ENCODE results near the gene PSMC3IP.
A peak's percentile ranks its signal among the peaks of the same experiment; 100 is the strongest.

The PSMC3IP gene

GRCh38 chr17:42537156-42537805 lies 40.2 kb downstream of the PSMC3IP start:
- DNase-seq, result no peak

DNA sequence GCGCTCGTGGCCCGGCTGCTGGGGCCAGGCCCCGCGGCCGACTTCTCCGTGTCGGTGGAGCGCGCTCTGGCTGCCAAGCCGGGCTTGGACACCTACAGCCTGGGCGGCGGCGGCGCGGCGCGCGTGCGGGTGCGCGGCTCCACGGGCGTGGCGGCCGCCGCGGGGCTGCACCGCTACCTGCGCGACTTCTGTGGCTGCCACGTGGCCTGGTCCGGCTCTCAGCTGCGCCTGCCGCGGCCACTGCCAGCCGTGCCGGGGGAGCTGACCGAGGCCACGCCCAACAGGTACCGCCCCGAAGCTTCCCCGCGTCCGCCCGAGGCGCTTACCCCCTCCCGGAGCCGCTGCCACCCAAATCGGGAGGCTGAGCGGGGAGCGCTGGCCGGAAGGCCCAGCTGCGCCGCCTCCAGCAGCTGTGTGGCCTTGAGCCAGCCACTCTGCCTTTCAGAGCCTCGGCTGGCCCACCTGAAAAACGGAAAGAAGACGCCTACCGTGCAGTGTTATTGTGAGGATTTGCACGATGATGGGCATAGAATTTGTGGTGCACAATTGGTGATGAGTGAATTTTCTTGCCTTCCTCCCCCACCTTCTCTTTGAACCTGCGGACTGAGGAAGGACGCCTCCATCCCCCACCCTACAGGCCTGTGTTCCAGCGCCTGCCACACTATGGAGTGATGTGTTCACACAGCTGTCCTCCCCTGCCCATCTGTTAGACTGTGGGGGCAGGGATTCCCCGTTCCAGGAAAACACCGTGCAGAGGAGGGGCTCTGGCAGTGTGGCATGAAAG lies 41.0 kb downstream of the PSMC3IP start:
- peak; percentile 71 for DNase-seq

- peak; percentile 79 for DNase-seq
Observed at GRCh38 chr17:42536048-42536371, 41.5 kb downstream of the PSMC3IP start, which contains the start of gene NAGLU. NAGLU (plus strand) TSS chr17:42536241; CDS start chr17:42536273, 32 bp downstream.

GRCh38 chr17:42535155-42536047 lies 42.1 kb downstream of the PSMC3IP start:
- DNase-seq, result no peak

DNA sequence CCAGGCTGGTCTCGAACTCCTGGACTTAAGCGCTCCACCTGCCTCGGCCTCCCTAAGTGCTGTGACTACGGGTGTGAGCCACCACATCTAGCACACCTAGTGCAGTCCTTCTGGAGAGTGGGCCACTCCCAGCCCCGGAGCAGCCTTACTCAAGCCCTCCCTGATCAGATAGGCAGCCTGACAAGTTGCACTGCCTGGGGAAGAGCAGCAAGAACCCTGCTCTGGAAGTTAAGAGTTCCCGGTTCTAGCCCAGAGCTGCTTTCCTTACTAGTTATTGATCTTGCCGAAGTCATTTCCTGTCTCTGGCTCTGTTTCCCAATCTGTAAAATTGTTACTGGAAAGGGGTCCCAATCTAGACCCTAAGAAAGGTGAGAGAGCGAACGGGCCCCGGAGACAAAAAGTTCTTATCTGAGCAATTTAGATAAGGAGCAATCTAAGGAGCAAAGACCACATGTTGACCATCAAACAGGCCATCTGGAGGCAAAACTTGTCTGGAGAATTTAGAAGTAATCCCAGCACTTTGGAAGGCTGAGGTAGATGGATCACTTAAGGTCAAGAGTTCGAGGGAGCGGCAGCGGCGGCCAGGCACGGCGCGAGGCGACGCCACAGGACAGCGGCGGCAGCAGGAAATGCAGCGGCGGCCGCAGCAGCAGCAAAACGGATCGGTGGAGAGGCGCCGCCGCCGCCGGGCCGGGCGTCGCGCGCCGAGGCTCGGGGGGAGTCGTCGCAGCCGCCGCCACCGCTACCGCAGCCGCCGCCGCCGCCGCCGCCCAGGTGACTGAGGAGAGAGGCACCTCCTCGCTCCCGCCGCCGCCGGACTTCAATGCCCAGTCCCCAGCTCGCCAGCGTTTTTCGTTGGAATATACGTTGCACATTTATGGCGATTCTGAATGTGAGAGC lies 45.8 kb downstream of the PSMC3IP start:
- peak; percentile 62 for DNase-seq

DNA sequence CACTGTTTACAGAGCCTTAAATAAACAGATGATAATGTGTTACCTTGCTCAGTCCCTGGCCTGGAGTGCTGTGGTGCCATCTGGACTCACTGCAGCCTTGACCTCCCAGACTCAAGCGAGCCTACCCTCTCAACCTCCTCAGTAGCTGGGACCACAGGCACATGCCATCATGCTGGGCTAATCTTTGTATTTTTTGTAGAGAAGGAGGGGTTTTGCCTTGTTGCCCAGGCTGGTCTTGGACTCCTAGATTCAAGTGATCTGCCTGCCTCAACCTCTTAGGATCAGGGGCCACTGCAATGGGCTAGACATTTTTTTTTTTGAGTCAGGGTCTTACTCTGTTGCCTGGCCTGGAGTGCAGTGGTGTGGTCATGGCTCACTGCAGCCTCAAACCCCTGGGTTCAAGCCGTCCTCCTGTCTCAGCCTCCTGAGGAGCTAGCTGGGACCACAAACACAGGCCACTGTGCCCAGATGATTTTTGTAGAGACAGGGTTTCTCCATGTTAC lies 46.5 kb downstream of the PSMC3IP start:
- DNase-seq, result no peak

DNA sequence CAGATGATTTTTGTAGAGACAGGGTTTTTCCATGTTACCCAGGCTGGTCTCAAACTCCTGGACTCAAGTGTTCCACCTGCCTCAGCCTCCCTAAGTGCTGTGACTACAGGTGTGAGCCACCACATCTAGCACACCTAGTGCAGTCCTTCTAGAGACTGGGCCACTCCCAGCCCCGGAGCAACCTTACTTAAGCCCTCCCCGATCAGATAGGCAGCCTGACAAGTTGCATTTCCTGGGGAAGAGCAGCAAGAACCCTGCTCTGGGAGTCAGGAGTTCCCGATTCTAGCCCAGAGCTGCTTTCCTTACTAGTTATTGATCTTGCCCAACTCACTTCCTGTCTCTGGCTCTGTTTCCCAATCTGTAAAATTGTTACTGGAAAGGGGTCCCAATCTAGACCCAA lies 48.5 kb downstream of the PSMC3IP start:
- no peak for DNase-seq

- no peak for DNase-seq
Observed at GRCh38 chr17:42527932-42528331, 49.6 kb downstream of the PSMC3IP start.

GRCh38 chr17:42526031-42526444 lies 51.5 kb downstream of the PSMC3IP start:
- DNase-seq, result no peak

DNA sequence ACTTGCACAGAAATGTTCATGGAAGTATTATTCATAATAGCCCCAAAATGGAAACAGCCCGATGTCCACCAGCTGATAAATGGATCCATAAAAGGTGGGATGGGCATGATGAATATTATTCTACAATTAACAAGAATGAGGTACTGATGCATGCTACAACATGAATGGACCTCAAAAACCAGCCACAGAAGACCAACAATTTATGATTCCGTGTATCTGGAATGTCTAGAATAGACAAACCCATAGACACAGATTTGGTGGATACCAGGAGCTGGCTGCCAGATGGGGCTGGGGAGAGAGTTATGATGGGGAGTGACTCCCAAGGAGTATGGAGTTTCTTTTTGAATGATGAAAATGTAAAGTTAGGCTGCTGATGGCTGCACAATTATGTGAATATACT lies 52.3 kb downstream of the PSMC3IP start:
- DNase-seq, result no peak

- no peak for DNase-seq
Observed at GRCh38 chr17:42522798-42523278, 54.7 kb downstream of the PSMC3IP start.

Data from CD4-positive, alpha-beta T cell treated with Interleukin-10 for 1 hour (primary cell).